Peyer's patch (tissue), 4 donors: ENCODE results near the gene ADAMTS12. TPM values are rescaled to one million over a fixed set of nuclear protein-coding genes. Genes with fewer than 3 reads are reported as not detected.

ENCODE experiments used
- DNase-seq, 3 donors: peaks; one replicate each; pipeline ENCODE4 v3.0.0-alpha.2; 2017 to 2019
- H3K27ac ChIP-seq, 4 donors: fragments of 200-600 bp; sonication (generic); one replicate each; pipeline ENCODE4 v1.5.1; 2016 to 2019
- H3K27me3 ChIP-seq, 2 donors: fragments of 200-600 bp; sonication (generic); one replicate each; pipeline ENCODE4 v1.5.1; 2019
- H3K36me3 ChIP-seq, 3 donors: fragments of 200-600 bp; sonication (generic); one replicate each; pipeline ENCODE4 v1.5.1; 2016 to 2019
- H3K4me1 ChIP-seq, 4 donors: fragments of 200-600 bp; sonication (generic); one replicate each; pipeline ENCODE4 v1.5.1; 2016 to 2019
- H3K4me3 ChIP-seq, 4 donors: fragments of 200-600 bp; sonication (generic); 1 replicate in 3 of 4; 2 replicates in 1 of 4; pipeline ENCODE4 v1.5.1; 2016 to 2019; ENCODE audit warnings: mild to moderate bottlenecking in 1 of 4
- H3K9me3 ChIP-seq, 4 donors: fragments of 200-600 bp; sonication (generic); one replicate each; pipeline ENCODE4 v1.5.1; 2016 to 2019; ENCODE audit warnings: mild to moderate bottlenecking in 1 of 4
- CTCF ChIP-seq, 6 experiments: fragments of 450-650 bp in 4 of 6; fragments of 200-600 bp in 2 of 6; sonication (generic) in 1 of 6; IDR thresholded peaks; one replicate each; pipeline ENCODE4 v1.5.1; 2017 to 2019; ENCODE audit warnings: antibody characterized with exemption in 6 of 6, mild to moderate bottlenecking in 3 of 6, moderate library complexity in 1 of 6
- POLR2A ChIP-seq, 2 donors: fragments of 450-650 bp; IDR thresholded peaks; one replicate each; pipeline ENCODE4 v1.5.1; 2017; ENCODE audit warnings: antibody characterized with exemption in 2 of 2, mild to moderate bottlenecking in 2 of 2, moderate library complexity in 2 of 2
- total RNA-seq, 4 donors: library from RNA; depleted of rRNA; stranded (reverse); fragments of >200 nt; gene quantifications; one replicate each; pipeline ENCODE4 v1.1.0, GENCODE V29; 2016

The ADAMTS12 gene
- total RNA-seq, 4 donors from 2014 or later: 0.53 to 11.6 (median 1.3) TPM

- no peak for DNase-seq
Measured at GRCh38 chr5:33734537-33734936, 157.3 kb downstream of the ADAMTS12 start.

DNA sequence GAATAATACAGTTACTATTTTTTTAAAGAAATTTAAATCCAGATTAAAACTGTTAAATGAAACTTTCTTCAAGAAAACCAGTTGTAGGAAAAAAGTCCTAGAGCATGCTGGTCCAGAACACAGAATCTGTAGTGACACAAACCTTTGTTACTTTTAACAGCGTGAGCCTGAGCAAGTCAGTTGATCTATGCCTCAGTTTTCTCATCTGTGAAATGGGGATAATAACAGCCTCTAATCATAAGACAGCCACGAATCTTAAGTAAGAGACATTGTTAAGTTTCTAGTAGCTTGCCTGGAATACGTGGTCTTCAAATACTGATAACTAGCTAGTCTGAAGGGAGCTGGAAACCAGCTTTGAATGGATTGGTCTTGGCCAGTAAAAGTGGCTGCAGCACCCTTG is 158.6 kb downstream of the ADAMTS12 start:
- Histone ChIP-seq H3K27me3 (no peaks in the 10 kb centered on the region), H3K27ac (no peak overlapping the region), H3K36me3 (no peaks in the 10 kb centered on the region), H3K4me3 (no peak overlapping the region), H3K4me1 (no peaks in the 10 kb centered on the region), H3K9me3 (no peaks in the 10 kb centered on the region)
- TF ChIP-seq POLR2A (IDR thresholded peaks at IDR 0.05) (no peak), CTCF (IDR thresholded peaks at IDR 0.05) (no peak)
- DNase-seq: no peak

More at GRCh38 chr5:33734537-33734936, 157.3 kb downstream of the ADAMTS12 start:
- Histone ChIP-seq H3K36me3 (no peaks in the 10 kb centered on the region), H3K9me3 (no peaks in the 10 kb centered on the region), H3K4me1 (no peaks in the 10 kb centered on the region), H3K27me3 (no peaks in the 10 kb centered on the region), H3K4me3 (no peak overlapping the region), H3K27ac (no peak overlapping the region)
- TF ChIP-seq CTCF (IDR thresholded peaks at IDR 0.05) (no peak), POLR2A (IDR thresholded peaks at IDR 0.05) (no peak)

DNA sequence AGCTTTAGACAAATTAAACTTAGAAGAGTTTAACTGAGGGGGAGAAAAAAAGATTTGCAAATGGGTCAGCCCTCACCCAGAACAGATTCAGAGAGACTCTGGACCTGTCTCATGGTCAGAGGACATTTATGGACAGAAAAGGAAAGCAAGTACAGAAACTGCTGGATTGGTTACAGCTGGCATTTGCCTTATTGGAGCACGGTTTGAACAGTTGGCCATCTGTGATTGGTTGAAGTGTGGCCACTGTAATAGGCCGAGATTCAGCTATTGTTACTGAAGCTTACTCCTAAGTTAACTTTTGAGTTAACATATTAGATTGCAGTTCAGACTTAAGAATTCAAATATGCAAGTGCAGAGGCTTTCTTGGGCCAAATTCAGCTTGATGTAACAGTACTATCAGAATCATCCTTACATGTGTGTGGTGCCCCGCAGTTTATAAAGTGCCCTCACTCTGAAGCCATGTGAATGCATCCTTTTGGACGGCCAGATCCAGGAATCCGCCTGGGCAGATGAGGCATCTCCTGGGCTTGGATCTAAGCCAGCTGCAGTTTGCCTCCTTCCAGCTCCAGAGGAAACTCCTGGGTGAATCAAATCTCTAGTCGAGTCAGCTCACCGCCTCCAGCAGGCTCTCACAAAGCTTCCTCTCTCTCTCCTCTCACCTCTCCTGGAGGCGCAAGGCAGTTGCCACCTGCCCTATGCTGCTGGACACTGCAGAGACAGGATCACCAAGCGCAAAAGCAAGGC is 165.2 kb downstream of the ADAMTS12 start:
- Histone ChIP-seq H3K27me3 (no peaks in the 10 kb centered on the region), H3K9me3 (no peaks in the 10 kb centered on the region), H3K4me1 (no peaks in the 10 kb centered on the region), H3K27ac (no peak overlapping the region), H3K36me3 (no peaks in the 10 kb centered on the region), H3K4me3 (no peak overlapping the region)
- TF ChIP-seq CTCF (IDR thresholded peaks at IDR 0.05): no peak
- no peak for DNase-seq

DNA sequence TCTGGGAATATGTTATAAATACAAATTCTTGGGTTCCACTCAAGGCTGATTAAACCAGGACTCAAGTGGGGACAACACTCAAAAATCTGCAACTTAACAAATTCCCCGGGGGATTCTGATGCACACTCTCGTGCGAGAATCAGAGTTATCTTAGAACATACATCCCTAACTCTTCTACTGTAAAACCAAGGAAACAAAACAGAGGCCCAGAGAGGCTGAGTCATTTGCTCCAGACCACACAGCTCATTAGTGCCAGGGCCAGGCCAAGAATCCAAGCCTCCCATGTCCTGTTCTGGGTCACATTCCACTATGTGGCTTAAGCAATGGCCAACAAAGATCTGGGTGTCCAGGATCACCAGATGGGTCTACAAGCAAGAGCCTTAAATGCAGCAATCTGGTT is 166.0 kb downstream of the ADAMTS12 start:
- Histone ChIP-seq H3K27me3 (no peaks in the 10 kb centered on the region), H3K36me3 (no peaks in the 10 kb centered on the region), H3K27ac (no peak overlapping the region), H3K4me1 (no peaks in the 10 kb centered on the region), H3K9me3 (no peaks in the 10 kb centered on the region), H3K4me3 (no peak overlapping the region)
- DNase-seq: no peak
- TF ChIP-seq POLR2A (IDR thresholded peaks at IDR 0.05) (no peak), CTCF (IDR thresholded peaks at IDR 0.05) (no peak)

DNA sequence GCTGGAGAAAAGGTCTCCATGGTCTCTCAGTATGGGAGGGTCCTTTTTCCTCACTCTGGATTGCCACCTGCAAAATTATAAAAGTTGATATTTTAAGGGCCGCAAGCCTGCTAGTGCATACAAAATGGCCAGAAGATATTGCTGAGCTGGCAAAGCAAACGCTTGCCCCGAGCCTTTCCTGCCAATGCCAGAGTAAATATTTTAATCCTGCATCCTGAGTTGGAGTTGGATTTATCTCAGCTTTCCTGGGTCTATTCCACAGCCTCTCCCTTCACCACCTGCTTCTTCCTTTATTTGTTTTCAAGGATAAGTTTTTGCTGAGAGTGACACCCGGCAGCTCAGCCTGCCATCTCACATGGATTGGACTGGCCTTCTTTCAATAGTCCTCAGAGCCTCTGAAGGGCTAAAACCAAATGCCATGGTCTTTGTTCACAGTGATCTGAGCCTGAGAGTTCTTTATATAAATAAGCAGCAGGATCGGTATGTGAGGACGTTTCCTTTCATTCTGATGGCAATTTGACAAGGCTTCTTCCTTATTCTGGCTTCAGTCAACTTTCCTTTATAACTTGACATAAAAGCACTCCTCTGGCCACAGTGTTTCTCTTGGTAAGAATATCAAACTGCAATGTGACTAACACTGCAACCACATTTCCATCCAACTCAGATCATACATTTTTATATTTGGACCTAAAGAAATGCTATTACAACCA is 170.1 kb downstream of the ADAMTS12 start:
- no peak for TF ChIP-seq CTCF (IDR thresholded peaks at IDR 0.05)
- no peak overlapping the region for H3K27ac ChIP-seq
- H3K4me3 ChIP-seq: no peak overlapping the region
- no peaks in the 10 kb centered on the region for H3K9me3 ChIP-seq
- no peaks in the 10 kb centered on the region for H3K4me1 ChIP-seq
- no peak for DNase-seq
- H3K27me3 ChIP-seq: no peaks in the 10 kb centered on the region
- H3K36me3 ChIP-seq: no peaks in the 10 kb centered on the region
